Ammon's horn (tissue), 1 donor: ENCODE results near the gene CLEC4M.
"Not testable (repeated sequence)": the region's sequence is repeated elsewhere in the genome, so short reads cannot be mapped to it uniquely, and the experiment has no call there.

Experiments
- DNase-seq: peaks from one replicate; pipeline ENCODE4 v3.0.0-alpha.2; 2016; ENCODE audit warnings: low spot score

The CLEC4M gene

DNA sequence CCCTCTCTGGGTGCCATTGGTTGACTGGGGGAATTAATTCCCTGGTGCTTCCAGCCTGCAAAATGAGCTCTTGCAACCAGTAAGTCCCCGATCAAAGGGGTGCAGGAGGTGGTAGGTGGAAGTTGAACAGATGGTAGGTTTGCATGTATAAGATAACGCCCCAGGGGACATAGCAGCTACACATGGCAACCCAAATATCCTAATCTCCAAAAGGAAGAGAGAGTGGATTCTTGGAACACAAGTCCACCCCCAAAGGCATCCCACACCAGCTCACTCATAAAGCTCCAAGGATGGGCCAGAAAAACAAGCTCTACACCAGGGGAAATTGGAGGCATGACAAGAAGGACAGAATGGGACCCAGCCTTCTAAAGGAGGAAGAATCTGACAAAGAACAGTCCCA, 20.5 kb upstream of the CLEC4M start:
- no peak for DNase-seq

DNA sequence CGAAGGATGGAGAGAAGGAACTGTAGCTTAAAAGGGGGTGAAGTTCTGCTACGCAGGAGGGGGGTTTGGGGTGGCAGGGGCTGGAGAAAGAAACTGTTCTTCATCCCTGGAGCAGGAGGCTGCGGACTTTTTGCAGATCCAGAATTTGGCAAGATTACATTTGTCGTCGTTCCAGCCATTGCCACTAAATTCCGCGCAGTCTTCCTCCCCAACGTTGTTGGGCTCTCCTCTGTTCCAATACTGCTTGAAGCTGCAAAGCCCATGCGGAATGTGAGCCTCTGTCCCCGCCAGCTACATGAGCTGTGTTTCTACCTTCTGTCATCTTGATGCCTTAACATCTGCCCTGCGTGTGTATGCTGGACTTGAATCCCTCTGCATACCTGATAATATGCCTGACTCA, 20.1 kb upstream of the CLEC4M start:
- DNase-seq = no peak

DNA sequence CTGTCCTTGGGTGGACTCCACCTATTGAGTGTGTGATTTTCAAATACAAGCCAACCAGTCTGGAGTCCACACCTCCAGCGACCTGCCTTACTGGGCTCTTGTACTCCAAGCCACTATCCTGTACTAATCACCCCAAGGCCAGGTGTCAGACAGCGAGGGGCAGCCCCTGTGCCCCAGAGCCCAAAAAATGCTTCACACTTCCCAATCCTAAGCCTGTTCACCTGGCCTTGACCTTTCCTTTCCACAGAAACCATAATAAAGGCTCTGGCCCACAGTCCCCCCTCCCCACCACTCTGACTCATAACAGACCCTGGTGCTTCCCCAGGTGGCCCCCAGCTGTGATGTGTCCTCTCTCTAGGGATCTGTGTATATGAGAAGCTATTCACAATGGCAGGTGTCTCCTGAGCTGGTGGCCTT, 19.6 kb upstream of the CLEC4M start:
- no peak for DNase-seq

DNA sequence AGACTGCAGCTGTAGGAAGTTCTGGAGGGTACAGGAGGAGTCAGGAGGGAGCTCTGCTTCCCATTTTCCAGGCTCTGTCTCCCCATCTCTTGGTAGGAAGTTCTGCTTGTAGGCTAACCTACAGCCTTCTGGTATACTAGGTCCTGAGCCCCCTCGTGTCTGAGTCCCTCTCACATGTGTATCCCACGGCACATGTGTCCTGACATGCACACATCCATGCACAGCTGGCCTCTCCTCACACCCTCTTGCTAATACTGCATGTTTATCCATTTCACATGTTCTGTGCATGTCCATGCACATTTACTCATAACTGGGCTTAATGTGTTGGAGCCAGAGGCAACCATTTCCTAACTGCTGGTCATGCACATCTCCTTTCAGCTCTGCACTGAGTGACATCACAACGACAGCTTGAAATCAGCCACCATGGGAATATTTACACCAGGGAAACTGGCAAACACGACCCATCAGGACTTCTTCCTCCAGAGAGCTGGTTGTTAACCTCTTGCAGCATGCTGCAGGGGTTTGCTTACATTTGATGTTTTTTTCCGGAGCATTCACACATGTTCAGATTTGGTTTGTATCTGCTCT, 18.8 kb upstream of the CLEC4M start:
- DNase-seq = no peak

DNA sequence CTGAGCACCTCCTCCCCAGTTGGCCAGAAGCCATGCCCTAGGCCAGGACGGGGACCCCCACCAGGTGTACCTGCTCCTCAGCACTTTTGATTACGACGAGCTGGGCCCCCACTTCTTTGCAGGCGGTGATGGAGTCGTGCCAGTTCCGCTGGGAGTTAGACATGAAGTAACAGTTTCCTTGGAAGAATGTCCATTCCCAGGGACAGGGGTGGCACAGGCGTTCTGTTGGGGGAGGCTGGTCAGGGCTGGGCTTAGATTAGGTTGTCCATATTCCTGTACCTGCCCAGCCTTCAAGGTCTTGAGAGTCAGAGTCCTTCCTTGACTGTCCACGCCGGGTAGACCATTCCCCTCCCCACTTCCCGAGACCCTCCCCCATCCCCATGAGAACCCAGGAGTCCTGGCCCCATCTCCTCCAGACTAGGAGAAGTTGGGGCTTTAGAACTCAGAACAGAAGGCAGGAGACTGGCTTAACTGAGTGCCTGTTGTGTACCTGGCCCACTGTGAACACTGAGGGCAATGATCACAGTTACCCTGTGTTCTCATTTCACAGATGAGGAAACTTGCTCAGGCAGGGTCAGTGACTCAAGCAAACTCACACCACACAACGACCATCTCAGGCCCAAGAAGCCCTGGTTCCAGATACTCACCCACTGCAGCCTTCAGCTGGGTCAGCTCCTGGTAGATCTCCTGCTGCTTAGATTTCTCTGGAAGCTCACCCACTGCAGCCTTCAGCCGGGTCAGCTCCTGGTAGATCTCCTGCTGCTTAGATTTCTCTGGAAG, 18.0 kb upstream of the CLEC4M start:
- DNase-seq = no peak

DNA sequence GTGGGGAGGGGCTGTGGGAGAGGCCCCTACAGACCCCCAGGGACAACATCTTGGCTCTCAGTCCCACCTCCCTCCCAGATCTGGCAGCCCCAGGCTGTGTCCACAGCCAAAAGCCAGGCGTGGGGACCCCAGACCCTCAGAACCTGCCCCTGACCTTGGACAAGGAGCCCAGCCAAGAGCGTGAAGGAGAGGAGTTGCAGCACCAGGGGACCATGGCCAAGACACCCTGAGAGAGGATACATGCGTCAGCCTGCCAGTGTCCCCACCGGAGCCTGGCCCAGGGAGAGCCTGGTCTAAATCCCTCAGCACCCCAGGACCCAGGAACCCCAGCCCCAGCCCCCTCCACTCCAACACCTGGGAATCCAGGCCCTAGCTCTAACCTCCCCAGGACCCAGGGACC, 16.7 kb upstream of the CLEC4M start:
- not testable (repeated sequence) for DNase-seq

DNA sequence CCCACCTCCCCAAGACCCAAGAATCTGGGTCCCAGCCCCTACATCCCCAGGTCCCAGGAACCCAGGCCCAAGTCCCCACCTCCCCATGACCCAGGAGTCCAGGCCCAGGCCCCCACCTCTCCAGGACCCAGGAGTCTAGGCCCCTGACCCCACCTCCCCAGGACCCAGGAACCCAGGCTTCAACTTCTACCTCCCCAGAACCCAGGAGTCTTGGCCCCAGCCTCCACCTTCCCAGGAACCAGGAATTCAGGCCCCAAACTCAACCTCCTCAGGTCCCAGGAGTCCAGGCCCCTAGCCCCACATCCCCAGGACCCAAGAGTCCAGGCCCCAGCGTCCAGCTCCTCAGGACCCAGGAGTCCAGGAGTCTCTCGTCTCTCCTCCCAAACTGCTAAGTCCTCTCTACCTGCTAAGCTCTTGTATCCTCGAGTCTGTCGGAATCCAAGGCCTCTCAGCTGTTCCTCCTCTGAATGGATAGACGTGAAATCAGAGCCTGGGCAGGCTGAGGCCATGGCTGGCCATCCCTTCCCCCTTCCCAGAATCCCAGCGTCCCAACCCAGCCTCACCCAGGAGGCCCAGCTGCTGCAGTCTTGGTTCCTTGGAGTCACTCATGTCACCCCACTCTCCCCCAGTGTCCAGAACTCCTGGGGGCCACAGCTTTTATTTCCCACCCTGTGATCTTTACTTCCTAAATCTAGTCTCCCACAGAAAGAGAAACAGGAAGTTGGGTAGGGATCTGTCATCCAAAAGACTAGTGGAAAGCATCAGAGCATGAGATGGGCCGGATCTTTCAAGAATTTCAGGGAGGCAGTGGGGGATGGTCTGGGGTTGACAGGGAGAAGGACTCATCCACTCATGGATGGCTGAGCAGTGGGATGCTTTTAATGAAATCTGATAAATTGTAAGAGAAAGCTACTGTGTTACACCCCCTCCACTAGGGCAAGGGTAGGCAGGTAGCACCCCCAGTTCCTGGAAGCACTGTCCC, 15.8 kb upstream of the CLEC4M start, which contains the start of gene CD209:
TSS of gene CD209 (minus strand) at position 632 of the 982 bp plus-strand sequence. CDS start at position 609, 23 bp downstream.
- no peak for DNase-seq

DNA sequence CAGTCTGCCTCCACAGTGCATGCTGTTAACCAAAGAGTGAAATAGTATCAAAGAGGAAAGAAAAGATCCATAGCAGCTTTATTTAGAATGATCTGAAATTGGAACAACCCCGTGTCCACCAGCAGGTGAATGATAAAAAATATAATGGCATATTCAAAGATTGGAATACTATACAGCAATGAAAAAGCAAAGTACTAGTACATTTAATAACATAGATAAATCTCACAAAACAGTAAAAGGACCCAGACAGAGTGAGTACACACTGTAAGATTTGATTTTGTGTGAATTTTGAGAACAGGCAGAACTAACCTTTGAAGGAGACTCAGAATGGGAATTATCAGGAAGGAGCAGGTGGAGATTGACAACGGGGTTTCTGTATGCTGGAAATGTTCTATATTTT, 14.9 kb upstream of the CLEC4M start:
- no peak for DNase-seq

DNA sequence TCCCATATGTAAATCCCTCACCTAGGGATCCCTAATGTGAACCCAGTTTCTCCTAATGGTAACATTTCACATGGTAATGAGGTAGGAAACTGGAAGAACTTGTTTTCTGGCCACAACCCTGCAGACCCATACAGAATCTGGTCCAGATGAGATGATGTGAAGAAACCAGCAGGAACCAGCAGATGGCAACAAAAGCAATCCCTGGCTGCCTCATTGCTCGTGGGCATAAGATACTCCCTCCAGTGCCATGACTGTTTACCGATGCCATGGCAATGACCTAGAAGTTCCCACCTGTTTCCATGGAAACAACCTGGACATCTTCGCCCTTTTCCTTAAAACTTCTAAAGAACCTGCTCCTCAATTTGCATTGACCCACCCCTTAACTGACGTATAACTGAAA, 14.3 kb upstream of the CLEC4M start:
- DNase-seq = no peak

DNA sequence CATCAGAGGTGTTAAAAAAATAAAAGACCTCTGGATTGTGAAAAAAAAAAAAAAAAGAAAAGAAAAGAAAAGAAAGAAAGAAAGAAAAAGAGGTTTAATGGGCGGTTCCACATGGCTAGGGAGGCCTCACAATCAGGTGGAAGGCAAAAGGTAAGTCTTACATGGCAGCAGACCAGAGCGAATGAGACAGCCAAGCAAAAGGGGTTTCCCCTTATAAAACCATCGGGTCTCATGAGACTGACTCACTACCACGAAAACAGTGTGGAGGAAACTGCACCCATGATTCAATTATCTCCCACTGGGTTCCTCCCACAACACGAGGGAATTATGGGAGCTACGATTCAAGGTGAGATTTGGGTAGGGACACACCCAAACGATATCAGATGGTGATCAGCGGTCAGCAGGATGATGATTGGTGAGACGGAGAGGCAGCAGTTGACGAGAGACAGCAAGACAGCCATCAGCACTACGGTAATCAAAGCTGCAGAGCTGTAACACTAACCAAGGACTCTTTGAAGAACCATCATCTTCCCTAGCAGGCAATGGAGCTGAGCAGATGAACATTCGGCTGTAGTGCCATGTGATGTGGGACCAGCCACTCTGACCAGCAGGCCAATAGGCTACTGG, 11.8 kb upstream of the CLEC4M start:
- DNase-seq = no peak

DNA sequence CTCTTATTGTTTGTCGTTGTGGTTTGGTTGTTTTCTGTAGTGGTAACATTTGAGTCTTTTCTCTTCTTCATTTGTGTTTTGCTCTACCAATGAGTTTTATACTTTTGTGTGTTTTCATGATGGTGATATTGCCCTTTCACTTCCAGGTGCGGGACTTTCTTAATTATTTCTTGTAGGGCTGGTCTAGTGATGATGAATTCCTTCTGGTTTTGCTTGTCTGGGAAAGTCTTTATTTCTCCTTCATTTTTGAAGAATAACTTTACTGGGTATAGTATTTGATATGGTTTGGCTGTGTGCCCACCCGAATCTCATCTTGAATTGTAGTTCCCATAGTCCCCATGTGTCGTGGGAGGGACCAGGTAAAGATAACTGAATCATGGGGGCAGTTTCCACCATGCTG, 6.8 kb upstream of the CLEC4M start:
- DNase-seq = no peak

DNA sequence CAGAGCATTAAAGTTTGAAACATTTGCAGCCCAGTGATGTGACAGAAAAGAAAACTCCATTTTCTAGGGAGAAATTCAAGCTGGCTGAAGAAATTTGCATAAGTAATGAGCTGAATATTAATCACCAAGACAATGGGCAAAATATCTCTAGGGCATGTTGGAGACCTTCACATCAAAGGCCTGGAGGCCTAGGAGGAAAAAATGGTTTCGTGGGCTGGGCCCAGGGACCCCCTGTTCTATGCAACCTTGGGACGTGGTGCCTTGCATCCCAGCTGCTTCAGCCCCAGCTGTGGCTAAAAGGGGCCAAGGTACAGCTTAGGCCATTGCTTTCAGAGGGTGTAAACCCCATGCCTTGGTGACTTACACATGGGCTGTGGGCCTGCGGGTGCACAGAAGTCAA, 5.7 kb upstream of the CLEC4M start:
- no peak for DNase-seq

DNA sequence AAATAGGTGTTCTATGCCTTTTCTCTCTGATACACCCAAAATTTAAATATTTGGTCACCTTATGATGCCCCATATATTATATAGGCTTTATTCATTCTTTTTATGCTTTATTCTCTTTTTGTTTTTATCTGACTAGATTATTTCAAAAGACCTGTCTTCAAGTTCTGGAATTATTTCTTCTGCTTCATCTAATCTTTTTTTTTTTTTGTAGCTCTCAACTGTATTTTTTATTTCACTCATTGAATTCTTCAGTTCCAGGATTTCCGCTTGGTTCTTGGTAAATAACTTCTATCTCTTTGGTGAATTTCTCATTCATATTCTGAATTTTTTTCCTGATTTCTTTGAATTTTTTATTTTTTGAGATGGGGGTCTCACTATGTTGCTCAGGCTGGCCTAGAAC, 3.9 kb upstream of the CLEC4M start:
- no peak for DNase-seq

DNA sequence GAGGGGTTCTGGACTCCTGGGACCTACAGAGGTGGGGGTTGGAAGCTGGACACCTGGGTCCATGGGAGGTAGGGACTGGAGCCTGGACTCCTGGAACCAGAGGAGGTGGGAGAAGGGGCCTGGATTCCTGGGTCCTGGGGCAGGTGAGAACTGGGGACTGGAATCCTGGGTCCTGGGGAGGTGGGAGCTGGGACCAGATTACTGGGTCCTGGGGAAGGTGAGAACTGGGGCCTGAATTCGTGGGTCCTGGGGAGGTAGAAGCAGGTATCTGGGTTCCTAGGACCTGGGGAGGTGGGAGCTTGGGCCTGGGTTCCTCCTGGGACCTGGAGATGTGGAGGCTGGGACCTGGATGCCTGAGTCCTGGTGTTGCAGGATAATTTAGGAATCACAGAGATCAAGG, 653 bp downstream of the CLEC4M start:
- no peak for DNase-seq

DNA sequence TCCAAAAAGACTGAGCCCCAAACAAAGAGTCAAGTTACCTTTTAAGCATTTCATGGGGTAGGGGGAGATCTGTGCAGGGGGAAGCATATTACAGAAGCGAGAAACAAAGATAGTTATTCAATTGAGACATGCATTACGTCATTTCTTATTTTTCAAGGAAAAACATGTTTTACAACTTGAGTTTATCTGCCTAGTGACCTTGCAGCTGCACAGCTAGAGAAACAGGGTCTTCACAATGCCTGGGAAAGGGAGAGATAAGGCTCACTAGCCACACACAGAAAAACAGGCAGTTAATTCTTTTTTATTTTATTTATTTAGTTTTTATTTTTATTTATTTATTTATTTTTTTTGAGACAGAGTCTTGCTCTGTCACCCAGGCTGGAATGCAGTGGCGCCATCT, 1.1 kb downstream of the CLEC4M start:
- not testable (repeated sequence) for DNase-seq

DNA sequence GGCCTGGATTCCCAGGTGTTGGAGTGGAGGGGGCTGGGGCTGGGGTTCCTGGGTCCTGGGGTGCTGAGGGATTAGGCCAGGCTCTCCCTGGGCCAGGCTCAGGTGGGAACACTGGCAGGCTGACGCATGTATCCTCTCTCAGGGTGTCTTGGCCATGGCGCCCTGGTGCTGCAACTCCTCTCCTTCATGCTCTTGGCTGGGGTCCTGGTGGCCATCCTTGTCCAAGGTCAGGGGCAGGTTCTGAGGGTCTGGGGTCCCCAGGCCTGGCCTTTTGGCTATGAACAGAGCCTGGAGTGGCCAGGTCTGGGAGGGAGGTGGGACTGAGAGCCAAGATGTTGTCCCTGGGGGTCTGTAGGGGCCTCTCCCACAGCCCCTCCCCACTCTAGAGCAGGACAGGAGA, 2.0 kb downstream of the CLEC4M start:
- DNase-seq = not testable (repeated sequence)

DNA sequence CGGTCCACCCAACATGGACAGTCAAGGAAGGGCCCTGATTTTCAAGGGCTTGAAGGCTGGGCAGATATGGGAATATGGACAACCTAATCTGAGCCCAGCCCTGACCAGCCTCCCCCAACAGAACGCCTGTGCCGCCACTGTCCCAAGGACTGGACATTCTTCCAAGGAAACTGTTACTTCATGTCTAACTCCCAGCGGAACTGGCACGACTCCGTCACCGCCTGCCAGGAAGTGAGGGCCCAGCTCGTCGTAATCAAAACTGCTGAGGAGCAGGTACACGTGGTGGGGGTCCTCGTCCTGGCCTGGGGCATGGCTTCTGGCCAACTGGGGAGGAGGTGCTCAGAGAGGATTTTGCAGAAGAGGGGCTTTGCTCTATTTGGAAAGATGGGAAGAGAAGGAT, 3.5 kb downstream of the CLEC4M start:
- DNase-seq = no peak

DNA sequence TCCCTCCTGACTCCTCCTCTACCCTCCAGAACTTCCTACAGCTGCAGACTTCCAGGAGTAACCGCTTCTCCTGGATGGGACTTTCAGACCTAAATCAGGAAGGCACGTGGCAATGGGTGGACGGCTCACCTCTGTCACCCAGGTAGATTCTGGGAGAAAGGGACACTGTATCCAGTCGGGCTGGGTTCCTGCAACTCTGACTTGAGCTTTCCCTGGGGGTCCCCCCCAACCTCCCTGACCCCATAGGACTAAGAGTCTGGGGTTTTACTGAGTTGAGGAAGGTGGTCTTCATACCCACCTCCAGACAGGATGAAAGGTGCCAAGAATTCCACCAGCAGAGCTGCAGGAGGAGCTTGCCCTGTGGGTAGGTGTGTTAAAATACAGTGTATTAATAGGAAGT, 4.4 kb downstream of the CLEC4M start:
- DNase-seq = no peak

DNA sequence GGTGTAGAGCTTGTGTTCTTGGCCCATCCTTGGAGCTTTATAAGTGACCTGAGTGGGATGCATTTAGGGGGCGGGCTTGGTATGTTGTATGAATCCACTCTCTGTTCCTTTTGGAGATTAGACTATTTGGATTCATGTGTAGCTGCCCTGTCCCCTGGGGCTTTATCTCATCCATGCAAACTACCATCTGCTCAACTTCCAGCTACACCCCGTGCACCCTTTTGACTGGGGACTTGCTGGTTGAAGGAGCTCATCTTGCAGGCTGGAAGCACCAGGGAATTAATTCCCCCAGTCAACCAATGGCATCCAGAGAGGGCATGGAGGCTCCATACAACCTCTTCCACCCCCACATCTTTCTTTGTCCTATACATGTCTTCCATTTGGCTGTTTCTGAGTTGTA, 6.1 kb downstream of the CLEC4M start:
- no peak for DNase-seq

DNA sequence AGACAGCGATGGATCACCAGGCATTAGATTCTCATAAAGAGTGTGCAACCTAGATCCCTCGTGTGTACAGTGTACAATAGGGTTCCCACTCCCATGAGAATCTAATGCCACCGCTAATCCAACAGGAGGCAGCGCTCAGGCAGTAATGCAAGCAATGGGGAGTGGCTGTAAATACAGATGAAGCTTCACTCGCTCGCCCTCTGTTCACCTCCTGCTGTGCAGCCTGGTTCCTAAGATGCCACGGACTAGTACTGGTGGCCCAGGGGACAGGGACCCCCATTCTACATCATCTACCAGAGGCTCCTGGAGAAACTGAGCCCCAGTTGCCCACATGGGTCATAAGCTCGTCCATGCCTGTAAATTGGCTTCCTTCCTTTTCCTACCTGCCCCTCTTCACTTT, 8.0 kb downstream of the CLEC4M start:
- DNase-seq = no peak

DNA sequence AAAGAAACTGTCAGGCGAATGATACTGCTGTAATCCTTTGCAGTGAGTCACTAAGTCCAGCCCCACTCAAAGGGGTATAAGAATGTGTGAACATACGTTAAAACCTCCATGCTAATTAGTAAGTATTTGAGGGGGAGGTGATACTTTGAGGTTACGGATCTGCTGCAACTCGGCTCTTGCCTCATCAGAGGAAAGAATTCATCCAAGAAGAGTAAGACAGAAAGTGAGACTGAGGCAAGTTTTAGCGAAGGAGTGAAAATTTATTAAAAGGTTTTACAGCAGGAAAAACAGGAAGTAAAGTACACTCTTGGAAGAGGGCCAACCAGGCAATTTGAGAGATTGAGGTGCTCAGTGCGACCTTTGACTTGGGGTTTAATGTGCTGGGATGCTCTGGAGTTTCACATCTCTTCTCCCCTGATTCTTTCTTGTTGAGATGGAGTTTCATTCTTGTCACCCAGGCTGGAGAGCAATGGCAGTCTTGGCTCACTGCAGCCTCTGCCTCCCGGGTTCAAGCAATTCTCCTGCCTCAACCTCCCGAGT, 9.8 kb downstream of the CLEC4M start:
- no peak for DNase-seq

DNA sequence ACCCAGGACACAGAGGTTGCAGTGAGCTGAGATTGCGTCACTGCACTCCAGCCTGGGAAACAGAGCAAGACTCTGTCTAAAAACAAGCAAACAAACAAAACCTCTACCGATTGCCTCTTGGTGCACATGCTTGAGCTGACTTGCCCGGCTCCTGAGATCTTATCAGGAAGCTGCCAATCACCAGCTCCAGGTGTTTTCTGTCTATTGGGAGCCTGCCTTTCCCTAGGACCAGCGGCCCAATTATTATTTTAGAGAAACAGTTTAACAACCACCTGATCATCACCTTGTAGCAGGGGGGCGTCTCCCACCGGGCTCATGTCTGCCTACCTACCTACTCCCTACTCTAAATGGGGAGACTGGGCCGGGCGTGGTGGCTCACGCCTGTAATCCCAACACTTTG, 10.8 kb downstream of the CLEC4M start:
- no peak for DNase-seq
